GM18868 (cell line): ENCODE data around the gene ASF1B.

Experiments
- ATAC-seq: cut with Tn5 transposase; IDR thresholded peaks from one replicate; pipeline ENCODE4 v1.9.1; 2021; ENCODE audit warnings: mild to moderate bottlenecking, moderate library complexity; ENCODE audit not compliant: unreplicated experiment

ASF1B gene

GRCh38 chr19:14112051-14112808 lies 24.2 kb downstream of the ASF1B start:
- no peak for ATAC-seq

GRCh38 chr19:14111486-14111885 lies 24.9 kb downstream of the ASF1B start:
- no peak for ATAC-seq

- no peak for ATAC-seq
Observed at GRCh38 chr19:14110650-14111049, 25.7 kb downstream of the ASF1B start.

- ATAC-seq: no peak
Observed at GRCh38 chr19:14107581-14108461, 28.6 kb downstream of the ASF1B start.

- no peak for ATAC-seq
Observed at GRCh38 chr19:14106840-14107239, 29.5 kb downstream of the ASF1B start.

GRCh38 chr19:14105680-14106079 lies 30.7 kb downstream of the ASF1B start:
- ATAC-seq: no peak

- ATAC-seq: no peak
Observed at GRCh38 chr19:14103310-14103709, 33.1 kb downstream of the ASF1B start.

- no peak for ATAC-seq
Observed at GRCh38 chr19:14102756-14103155, 33.6 kb downstream of the ASF1B start.

- no peak for ATAC-seq
Observed at GRCh38 chr19:14102102-14102696, 34.2 kb downstream of the ASF1B start.

GRCh38 chr19:14101003-14101545 lies 35.3 kb downstream of the ASF1B start:
- no peak for ATAC-seq

- ATAC-seq: no peak
Observed at GRCh38 chr19:14097532-14098151, 38.7 kb downstream of the ASF1B start.

GRCh38 chr19:14096272-14096992 lies 40.0 kb downstream of the ASF1B start:
- ATAC-seq: no peak

GRCh38 chr19:14094854-14095253 lies 41.5 kb downstream of the ASF1B start:
- ATAC-seq: no peak

GRCh38 chr19:14093117-14093823 lies 43.1 kb downstream of the ASF1B start:
- no peak for ATAC-seq

GRCh38 chr19:14091813-14092462 lies 44.5 kb downstream of the ASF1B start:
- peak; percentile 20 for ATAC-seq

- ATAC-seq: peak; percentile 61
Observed at GRCh38 chr19:14091081-14091812, 45.1 kb downstream of the ASF1B start.

- peak; percentile 36 for ATAC-seq
Observed at GRCh38 chr19:14090509-14091080, 45.8 kb downstream of the ASF1B start, which contains the start of gene SAMD1. Gene SAMD1, minus strand, starts transcription at chr19:14090751.
